Adrenal gland (tissue), 5 donors: ENCODE results near the gene ITPA.

ENCODE experiments used
- POLR2A ChIP-seq, 2 donors: fragments of 450-650 bp; IDR thresholded peaks; one replicate each; pipeline ENCODE4 v1.6.1; 2017; ENCODE audit warnings: antibody characterized with exemption in 2 of 2, mild to moderate bottlenecking in 2 of 2, moderate library complexity in 1 of 2
- TF ChIP-seq, protein P1 (sequence below), 6 experiments: fragments of 450-650 bp in 4 of 6; fragments of 200-600 bp in 2 of 6; sonication (generic) in 1 of 6; IDR thresholded peaks; 1 replicate in 5 of 6; 2 replicates in 1 of 6; pipeline versions ENCODE4 v1.5.1 to v1.8.0; 2016 to 2021; ENCODE audit warnings: antibody characterized with exemption in 6 of 6, mild to moderate bottlenecking in 2 of 6, moderate library complexity in 1 of 6
- donor health status: DM: no; HTN: no; CAD: no.

DNA sequence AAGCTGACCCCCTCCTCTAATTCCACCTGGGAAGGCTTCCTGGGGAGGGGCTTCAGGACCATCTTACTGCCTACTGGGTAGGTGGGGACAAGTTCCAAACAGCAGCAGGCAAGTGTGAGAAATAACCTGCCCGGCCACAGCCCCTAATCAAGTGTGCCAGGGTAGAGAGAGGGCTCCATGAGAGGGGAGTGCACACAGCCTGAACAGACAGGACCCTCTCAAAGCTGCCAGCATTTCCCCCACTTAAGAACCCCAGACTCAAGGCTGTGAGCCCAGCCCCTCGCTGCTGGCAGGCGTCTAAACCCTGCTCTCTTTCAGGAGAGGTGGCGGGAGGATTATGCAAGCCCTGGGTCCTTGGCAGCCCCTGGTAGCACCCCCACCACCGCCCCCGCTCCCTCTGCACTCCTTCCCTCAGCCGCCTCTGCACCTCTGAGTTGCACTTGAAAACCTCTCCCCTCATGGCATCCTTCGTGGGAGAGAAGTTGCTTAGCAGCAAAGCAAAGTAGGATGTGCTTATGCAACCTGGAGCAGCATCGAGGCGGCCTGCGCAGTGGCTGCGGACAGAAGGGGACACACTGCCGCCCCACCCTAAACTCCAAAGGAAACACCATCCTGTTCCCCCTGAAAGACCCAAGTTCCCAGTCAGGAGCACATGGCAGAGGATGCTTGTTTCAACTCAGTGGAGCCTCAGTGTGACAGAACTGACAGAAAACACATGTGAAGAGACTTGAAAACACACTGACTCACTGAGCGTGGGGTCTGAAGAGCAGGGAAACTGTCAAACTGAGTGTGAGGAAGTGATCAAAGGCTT is 15.3 kb upstream of the ITPA start:
- TF ChIP-seq, protein P1, sequence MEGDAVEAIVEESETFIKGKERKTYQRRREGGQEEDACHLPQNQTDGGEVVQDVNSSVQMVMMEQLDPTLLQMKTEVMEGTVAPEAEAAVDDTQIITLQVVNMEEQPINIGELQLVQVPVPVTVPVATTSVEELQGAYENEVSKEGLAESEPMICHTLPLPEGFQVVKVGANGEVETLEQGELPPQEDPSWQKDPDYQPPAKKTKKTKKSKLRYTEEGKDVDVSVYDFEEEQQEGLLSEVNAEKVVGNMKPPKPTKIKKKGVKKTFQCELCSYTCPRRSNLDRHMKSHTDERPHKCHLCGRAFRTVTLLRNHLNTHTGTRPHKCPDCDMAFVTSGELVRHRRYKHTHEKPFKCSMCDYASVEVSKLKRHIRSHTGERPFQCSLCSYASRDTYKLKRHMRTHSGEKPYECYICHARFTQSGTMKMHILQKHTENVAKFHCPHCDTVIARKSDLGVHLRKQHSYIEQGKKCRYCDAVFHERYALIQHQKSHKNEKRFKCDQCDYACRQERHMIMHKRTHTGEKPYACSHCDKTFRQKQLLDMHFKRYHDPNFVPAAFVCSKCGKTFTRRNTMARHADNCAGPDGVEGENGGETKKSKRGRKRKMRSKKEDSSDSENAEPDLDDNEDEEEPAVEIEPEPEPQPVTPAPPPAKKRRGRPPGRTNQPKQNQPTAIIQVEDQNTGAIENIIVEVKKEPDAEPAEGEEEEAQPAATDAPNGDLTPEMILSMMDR (IDR thresholded peaks at IDR 0.05): no peak
- no peak for TF ChIP-seq POLR2A (IDR thresholded peaks at IDR 0.05)
